LNCaP clone FGC (cell line): Measurements from ENCODE around the gene RFX6.

ENCODE experiments used
- DNase-seq: peaks from one replicate; pipeline ENCODE4 v3.0.0-alpha.2; 2011; ENCODE audit warnings: low read depth
- H3K4me3 ChIP-seq: 2 replicates; pipeline ENCODE4 v1.5.1; 2011; ENCODE audit warnings: mild to moderate bottlenecking, low read depth, low read length, control low read depth
- TF ChIP-seq, protein P1 (sequence below): IDR thresholded peaks from 2 replicates; pipeline ENCODE4 v1.5.1; 2012; ENCODE audit warnings: mild to moderate bottlenecking; ENCODE audit not compliant: control insufficient read depth, insufficient read depth; ENCODE audit errors: extremely low read depth

The RFX6 gene

GRCh38 chr6:116895935-116896334, 18.9 kb downstream of the RFX6 start:
- H3K4me3 ChIP-seq = no peak overlapping the region
- DNase-seq = peak; percentile 11
- TF ChIP-seq, protein P1, sequence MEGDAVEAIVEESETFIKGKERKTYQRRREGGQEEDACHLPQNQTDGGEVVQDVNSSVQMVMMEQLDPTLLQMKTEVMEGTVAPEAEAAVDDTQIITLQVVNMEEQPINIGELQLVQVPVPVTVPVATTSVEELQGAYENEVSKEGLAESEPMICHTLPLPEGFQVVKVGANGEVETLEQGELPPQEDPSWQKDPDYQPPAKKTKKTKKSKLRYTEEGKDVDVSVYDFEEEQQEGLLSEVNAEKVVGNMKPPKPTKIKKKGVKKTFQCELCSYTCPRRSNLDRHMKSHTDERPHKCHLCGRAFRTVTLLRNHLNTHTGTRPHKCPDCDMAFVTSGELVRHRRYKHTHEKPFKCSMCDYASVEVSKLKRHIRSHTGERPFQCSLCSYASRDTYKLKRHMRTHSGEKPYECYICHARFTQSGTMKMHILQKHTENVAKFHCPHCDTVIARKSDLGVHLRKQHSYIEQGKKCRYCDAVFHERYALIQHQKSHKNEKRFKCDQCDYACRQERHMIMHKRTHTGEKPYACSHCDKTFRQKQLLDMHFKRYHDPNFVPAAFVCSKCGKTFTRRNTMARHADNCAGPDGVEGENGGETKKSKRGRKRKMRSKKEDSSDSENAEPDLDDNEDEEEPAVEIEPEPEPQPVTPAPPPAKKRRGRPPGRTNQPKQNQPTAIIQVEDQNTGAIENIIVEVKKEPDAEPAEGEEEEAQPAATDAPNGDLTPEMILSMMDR = no peak

DNA sequence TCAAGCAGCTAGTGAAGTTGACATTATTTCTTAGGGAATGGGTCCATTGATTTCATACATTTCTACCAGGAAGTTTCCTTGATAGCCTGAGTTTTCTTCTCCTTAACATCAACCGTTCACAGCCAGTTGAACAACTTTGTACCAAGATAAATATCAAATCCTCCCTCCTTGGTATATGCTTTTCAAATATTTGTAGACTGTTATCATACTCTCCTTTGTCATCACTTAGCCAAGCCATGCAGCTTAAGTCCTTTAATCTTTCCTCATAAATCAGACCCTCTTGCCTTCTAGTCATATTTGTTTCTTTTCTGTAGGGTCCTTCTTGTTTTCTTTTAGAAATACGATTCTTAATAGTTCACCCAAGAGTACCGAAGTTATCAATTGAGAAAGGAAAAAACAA, 25.6 kb downstream of the RFX6 start:
- no peak overlapping the region for H3K4me3 ChIP-seq

DNA sequence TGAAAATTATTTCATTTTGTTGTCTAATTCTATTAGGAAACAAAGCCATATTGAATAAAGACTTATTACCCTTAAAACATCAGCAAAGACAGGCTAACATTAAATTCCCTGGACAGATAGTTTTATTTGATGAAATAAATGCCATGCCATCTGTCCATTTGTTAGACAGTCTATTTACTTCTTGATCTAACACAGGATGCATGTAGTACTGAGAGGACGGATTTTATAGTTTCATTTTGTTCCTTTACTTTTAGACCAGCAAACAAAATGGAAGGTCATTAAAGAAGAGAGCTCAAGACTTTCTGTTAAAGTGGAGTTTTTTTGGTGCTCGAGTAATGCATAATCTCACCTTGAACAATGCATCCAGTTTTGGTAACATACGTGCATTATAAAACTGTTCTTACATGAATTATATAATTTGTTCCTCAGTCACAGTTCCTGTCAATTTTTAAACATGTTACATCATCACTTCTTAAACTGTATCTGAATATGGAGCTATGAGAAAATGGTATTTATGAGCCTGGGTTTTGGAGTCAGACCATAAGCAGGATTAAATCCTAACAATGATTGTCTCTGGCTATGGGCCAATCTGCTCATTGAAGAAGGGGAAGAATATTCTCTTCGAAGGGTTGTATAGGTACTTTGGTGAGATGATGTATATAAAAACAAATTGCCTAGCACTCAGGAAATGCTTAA, 46.0 kb downstream of the RFX6 start:
- TF ChIP-seq, protein P1 = no peak

More for the DNA sequence above, 25.6 kb downstream of the RFX6 start:
- DNase-seq = peak; percentile 76
- TF ChIP-seq, protein P1 = no peak

DNA sequence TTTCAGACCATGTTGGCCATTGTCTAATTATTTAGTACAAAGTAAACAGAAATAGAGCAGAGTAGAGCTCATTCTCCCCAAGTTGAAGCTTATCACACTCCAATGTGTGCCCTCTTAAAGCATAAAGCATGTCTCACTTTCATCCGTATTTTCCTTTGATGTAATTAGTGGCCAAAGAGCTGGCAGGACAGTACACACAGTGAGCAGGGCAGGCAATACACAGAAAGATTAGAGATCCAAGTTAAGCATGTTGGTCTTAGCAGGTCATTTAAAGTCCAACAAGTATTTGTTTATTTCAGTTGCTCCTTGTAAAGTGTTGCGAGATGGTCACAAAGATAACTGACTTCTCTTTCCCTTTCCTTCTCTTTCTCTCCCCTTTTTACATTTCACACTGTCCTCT, 47.2 kb downstream of the RFX6 start:
- TF ChIP-seq, protein P1 = no peak
- DNase-seq = peak; percentile 80
- H3K4me3 ChIP-seq = no peak overlapping the region

More for the DNA sequence above, 46.0 kb downstream of the RFX6 start:
- peak; percentile 83 for DNase-seq
- H3K4me3 ChIP-seq = peak overlapping the region; percentile 5

DNA sequence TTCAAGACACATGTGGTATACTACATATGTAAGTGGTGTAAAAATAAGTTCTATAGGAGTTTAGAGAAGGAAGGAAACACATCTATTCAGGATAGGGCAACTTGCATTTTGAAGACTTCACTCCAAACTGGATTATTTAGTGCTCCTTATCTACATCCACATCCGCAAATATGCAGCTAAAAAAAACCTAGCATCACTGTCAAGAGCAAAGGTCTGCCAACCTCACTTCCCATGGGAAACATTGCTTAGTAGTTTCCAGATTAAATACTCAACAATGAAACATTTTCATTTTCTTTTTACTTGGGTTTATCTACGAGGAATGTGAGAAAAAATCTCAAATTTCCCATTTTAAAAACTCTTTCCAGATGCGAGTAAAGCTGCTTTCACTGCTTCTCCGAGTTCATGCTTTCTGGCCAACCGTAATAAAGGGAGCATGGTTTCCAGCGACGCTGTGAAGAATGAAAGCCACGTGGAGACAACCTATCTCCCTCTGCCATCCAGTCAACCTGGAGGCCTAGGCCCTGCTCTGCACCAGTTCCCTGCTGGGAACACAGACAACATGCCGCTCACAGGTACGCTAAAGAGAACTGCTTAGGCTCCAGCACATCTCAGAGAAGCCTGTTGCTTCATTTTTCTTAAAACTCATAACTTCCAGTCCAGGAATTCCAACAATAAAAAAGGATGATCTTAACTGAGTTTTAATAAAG, 48.2 kb downstream of the RFX6 start:
- H3K4me3 ChIP-seq = no peak overlapping the region
- no peak for DNase-seq
- TF ChIP-seq, protein P1 = no peak

DNA sequence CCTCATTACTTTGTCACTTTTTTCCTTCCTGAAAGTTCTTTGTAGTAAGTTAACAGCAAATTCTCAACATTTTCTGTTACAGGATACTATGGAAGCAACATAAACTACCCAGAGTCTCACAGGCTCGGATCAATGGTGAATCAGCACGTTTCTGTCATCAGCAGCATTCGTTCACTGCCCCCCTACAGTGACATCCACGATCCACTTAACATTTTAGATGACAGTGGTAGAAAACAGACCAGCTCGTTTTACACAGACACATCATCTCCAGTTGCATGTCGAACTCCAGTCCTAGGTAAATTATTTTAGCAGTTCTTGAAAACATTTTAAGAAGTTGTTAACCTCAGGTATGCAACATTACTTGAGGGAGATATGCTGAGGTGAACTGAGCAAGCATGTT, 51.6 kb downstream of the RFX6 start:
- H3K4me3 ChIP-seq = no peak overlapping the region
- TF ChIP-seq, protein P1 = no peak
- no peak for DNase-seq
